ENCODE measurements around the gene HELB. TPM values are rescaled to one million over a fixed set of nuclear protein-coding genes. Genes with fewer than 3 reads are reported as not detected.
A peak's percentile ranks its signal among the peaks of the same experiment; 100 is the strongest.

HELB gene
- polyA plus RNA-seq (ENCODE audit: insufficient read length in 12 of 12) = 1 to 10 TPM in 11 of 12 donors, not detected in 1; 1.3 to 3.9 (median 2.1) TPM
- long read RNA-seq, donor 1 = 0 reads
- long read RNA-seq, donor 2 = 0 reads
- long read RNA-seq, donor 3 = 0 reads
- long read RNA-seq, donor 4 = 0 reads
- long read RNA-seq, donor 5 = 0 reads
- long read RNA-seq, donor 6 = 0 reads
- long read RNA-seq, donor 7 = 0 reads
- long read RNA-seq, donor 8 = 0 reads
- long read RNA-seq, donor 9 = 0 reads
- long read RNA-seq, donor 10 = 0 reads
- long read RNA-seq, donor 11 = 0 reads

- DNase-seq = peak; percentile 97
Observed at GRCh38 chr12:66301944-66302826, at the start of gene HELB. Gene HELB (plus strand): TSS chr12:66302493. CDS start chr12:66302604, 111 bp downstream.

GRCh38 chr12:66252771-66253170 lies 49.5 kb upstream of the HELB start:
- DNase-seq = no peak

GRCh38 chr12:66255737-66256136 lies 46.6 kb upstream of the HELB start:
- no peak for DNase-seq

- DNase-seq = no peak
Observed at GRCh38 chr12:66258011-66258410, 44.3 kb upstream of the HELB start.

GRCh38 chr12:66262737-66263136 lies 39.6 kb upstream of the HELB start:
- no peak for DNase-seq

DNA sequence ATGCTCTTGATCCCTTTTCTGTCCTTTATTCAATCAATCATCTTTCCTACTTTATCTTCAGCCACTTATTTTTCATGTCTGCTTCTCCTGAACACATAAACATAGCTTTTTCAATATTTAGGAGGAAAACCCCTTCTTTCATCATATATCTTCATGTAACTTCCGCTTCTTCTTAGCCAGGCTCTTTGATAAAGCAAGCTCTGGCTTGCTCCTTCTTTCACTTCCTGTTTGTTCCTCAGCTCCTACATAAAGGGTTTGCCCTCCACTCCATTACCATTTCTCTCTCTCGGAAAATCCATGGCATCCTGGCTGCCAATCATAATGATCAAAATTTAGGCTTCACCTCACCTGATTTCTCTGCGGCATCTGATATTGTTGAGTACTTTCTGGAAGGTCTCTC lies 33.7 kb upstream of the HELB start:
- DNase-seq = no peak

DNA sequence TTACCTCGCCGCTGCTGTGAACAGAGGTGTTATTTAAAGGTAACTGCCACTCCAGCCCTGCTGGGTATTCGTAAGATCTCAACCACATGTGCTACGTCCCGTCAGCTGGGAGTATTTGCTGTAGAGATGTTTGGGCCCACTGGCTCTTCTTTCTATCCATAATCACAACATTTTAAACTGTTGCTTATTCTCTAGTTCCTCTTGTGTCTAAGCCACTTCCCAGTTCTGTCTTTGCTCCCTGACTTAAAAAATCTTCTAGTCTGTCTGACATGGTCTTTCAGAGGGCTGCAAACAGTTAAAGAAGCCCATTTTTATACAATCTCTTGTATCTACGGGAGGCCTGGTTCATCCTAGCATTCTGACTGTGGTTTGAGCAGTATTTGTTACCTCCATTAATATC lies 33.2 kb upstream of the HELB start:
- no peak for DNase-seq

GRCh38 chr12:66269757-66270383 lies 32.4 kb upstream of the HELB start:
- no peak for DNase-seq

DNA sequence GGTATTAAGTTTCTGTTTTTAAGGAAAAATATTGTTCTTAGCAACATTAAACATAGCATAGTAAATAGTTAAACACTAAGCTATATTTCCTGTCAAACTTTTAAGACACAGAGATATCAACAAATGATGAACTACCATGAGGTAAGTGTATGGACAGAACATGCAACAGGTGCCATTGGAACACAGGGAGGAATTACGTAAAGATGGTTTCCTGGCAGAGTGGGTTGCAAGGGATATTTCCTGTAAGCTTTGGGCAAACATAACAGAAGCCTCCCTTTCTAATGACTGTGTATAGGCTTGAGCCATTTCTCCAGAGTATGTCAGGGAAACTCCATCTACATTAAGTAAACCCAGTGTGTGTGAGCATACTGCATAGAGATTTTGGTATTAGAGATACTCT lies 31.7 kb upstream of the HELB start:
- no peak for DNase-seq

GRCh38 chr12:66272650-66273049 lies 29.6 kb upstream of the HELB start:
- DNase-seq = no peak

- no peak for DNase-seq
Observed at GRCh38 chr12:66273147-66273546, 29.1 kb upstream of the HELB start.

GRCh38 chr12:66275040-66275439 lies 27.3 kb upstream of the HELB start:
- no peak for DNase-seq

- DNase-seq = no peak
Observed at GRCh38 chr12:66279123-66279712, 23.1 kb upstream of the HELB start.

DNA sequence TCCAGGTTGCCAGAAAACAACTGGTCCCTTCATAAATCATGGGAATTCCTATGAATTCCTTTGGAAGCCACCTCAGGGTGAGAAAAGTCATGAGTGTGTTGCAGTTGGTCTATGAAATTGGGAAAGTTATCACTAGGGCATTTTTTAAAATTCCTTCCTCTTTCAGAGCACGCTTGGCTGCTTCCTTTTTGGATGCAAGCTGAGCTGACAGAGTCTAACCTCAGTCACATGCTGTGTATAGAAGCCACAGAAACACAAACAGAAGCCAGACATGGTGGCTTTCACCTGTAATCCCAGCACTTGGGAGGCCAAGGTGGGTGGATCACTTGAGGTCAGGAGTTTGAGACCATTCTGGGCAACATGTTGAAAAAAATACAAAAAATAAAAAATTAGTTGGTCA lies 21.7 kb upstream of the HELB start:
- no peak for DNase-seq

GRCh38 chr12:66282244-66282643 lies 20.0 kb upstream of the HELB start:
- no peak for DNase-seq

DNA sequence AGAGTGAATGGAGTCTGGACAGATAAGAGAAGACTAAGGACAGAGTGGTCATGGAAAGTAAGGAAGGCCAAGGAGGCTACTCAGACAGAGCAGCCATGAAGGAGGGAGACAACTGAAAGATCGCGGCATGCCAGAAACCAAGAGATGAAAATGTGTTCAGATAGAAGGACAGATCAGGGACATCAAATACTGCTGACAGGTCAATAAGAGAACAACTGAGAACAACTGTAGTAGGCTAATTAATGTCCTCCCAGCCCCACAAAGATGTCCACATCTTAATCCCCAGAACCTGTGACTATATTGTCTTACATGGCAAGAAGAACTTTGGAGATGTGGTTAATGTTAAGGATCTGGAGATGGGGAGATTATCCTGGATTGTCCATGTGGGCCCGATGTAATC lies 15.0 kb upstream of the HELB start:
- DNase-seq = no peak

DNA sequence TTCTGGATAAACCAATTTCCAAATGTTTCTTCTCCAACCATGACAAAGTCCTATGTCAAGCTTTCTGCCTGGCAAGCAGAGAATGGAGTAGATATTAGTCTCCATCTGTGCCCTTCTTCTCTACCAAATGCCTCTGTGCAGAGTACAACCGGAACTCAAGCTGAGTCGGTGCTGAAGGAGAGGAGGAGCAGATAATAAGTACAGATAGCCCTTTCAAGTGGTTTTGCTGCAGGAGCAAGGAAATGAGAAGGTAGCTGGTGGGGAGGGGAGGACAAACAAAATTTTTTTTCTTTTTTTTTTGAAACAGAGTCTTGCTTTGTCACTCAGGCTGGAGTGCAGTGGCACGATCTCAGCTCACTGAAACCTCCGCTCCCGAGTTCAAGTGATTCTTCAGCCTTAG lies 14.2 kb upstream of the HELB start:
- no peak for DNase-seq

DNA sequence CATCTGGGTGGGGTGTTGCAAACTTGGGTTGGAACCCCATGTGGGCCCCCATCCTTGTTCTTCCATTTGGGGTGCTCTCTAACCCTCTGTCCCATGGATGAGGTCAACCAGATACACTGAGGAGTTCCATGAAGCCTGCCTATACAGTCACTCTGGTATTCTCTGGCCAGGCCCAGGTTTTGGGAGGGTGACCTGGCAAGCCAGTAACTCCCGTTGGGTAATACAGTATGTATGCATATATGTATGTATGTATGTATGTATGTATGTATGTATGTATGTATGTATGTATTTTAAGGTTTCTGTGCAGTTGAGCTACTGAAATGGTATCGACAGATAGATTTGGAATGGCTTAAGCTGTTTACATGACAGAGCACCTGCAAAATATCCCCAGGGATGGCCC lies 12.8 kb upstream of the HELB start:
- no peak for DNase-seq

GRCh38 chr12:66290716-66291200 lies 11.5 kb upstream of the HELB start:
- DNase-seq = no peak

DNA sequence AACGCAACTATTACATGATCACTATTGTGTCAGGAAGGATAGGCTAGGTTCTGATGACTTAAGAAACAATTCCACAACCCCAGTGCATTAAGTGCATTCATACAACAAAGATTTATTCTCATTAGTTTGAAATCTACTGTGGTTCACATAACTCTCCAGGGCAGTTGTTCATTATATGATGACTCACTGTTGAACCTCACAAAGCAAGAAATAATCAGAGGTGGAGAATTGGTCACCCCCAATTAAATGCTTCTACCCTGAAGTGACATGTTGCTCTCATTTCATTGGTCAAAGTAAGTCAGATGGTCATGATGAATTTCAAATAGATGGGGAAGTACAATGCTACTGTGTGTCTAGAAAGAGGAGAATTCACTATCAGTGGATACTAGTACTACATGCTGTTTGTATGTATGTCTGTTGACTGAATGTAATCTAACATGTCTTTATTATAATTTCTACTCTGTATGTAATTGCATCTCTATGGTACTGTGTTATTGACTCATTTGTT lies 6.1 kb upstream of the HELB start:
- DNase-seq = no peak

DNA sequence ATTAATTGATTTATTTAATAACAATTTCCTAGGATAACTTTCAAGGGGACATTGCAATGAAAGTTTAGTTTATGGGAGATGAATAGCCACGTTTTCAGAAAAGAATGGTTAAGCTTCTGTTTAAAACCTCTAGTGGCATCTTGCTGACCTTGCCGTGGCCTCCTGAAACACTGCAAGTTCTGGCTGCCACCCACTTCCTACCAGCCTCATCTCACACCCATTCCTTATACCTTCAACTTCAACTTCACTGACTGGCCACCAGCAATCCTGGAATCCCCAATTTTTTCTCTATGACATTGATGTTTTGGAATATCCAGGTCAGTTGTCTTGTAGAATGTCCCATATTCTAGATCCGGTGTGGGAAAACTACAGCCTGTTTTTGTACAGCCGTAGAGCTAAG lies 5.2 kb upstream of the HELB start:
- DNase-seq = no peak

DNA sequence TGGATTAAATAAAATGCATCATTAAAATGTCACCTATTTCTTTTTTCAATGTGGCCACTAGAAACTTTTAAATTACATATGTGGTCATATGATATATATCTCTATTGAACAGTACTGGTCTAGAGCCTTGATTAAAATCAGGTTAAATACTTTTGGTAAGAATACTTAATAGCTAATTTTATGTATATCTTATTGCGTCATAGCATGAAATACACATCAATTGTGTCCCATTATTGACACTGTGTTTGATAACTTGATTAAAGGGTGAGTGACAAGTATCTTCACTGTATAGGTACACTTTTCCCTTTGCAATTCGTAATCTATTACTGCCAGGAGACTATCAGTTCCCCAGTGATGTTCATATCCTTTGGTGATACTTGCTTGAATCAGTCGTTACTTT lies 4.4 kb upstream of the HELB start:
- DNase-seq = no peak
